ENCODE measurements around the gene GFPT2. TPM values are rescaled to one million over a fixed set of nuclear protein-coding genes. Genes with fewer than 3 reads are reported as not detected.

The GFPT2 gene
- total RNA-seq, 1 donor from 2014 or later: 47.9 TPM

- no peak for DNase-seq (ENCODE audit: extremely low spot score in 2 of 2)
- Histone ChIP-seq H3K4me3 (no peak overlapping the region), H3K27me3 (no peaks in the 10 kb centered on the region), H3K4me1 (peaks cover under 1% of the 10 kb centered on the region), H3K9me3 (no peaks in the 10 kb centered on the region), H3K27ac (no peak overlapping the region), H3K36me3 (peaks cover 0 to 17% of the 10 kb centered on the region in 2 donors)
- intact Hi-C loops (cut with DNase I): no loop called here
- no peak for TF ChIP-seq POLR2A (IDR thresholded peaks at IDR 0.05)
- no peak for TF ChIP-seq CTCF (IDR thresholded peaks at IDR 0.05)
- TF ChIP-seq POLR2AphosphoS5 (IDR thresholded peaks at IDR 0.05; ENCODE audit: insufficient read depth in 1 of 2, low read depth in 1 of 2): no peak
Observed at GRCh38 chr5:180284149-180284548, 69.0 kb downstream of the GFPT2 start.

GRCh38 chr5:180283026-180283615, 70.0 kb downstream of the GFPT2 start:
- Histone ChIP-seq H3K4me1 (no peaks in the 10 kb centered on the region), H3K36me3 (peaks cover 0 to 25% of the 10 kb centered on the region in 2 donors), H3K4me3 (no peak overlapping the region), H3K27me3 (no peaks in the 10 kb centered on the region), H3K27ac (no peak overlapping the region), H3K9me3 (no peaks in the 10 kb centered on the region)
- no peak for DNase-seq (ENCODE audit: extremely low spot score in 2 of 2)
- intact Hi-C loops (cut with DNase I): no loop called here
- TF ChIP-seq POLR2AphosphoS5 (IDR thresholded peaks at IDR 0.05; ENCODE audit: insufficient read depth in 1 of 2, low read depth in 1 of 2): no peak
- TF ChIP-seq CTCF (IDR thresholded peaks at IDR 0.05): no peak
- TF ChIP-seq POLR2A (IDR thresholded peaks at IDR 0.05): no peak

- H3K4me3 ChIP-seq: no peak overlapping the region
- H3K27me3 ChIP-seq: no peaks in the 10 kb centered on the region
- no peaks in the 10 kb centered on the region for H3K4me1 ChIP-seq
- H3K9me3 ChIP-seq: no peaks in the 10 kb centered on the region
- TF ChIP-seq POLR2AphosphoS5 (IDR thresholded peaks at IDR 0.05; ENCODE audit: insufficient read depth in 1 of 2, low read depth in 1 of 2) (no peak), POLR2A (IDR thresholded peaks at IDR 0.05) (no peak), CTCF (IDR thresholded peaks at IDR 0.05) (no peak)
- DNase-seq (ENCODE audit: extremely low spot score in 2 of 2): no peak
- H3K27ac ChIP-seq: no peak overlapping the region
- intact Hi-C loops (cut with DNase I): no loop called here
- H3K36me3 ChIP-seq: peaks cover 0 to 33% of the 10 kb centered on the region in 2 donors
Observed at GRCh38 chr5:180282281-180282680, 70.9 kb downstream of the GFPT2 start.

GRCh38 chr5:180281706-180282105, 71.4 kb downstream of the GFPT2 start:
- Histone ChIP-seq H3K27ac (no peak overlapping the region), H3K27me3 (no peaks in the 10 kb centered on the region), H3K36me3 (peaks cover 0 to 36% of the 10 kb centered on the region in 2 donors), H3K4me1 (no peaks in the 10 kb centered on the region), H3K4me3 (no peak overlapping the region), H3K9me3 (no peaks in the 10 kb centered on the region)
- intact Hi-C loops (cut with DNase I): no loop called here
- TF ChIP-seq CTCF (IDR thresholded peaks at IDR 0.05) (no peak), POLR2AphosphoS5 (IDR thresholded peaks at IDR 0.05; ENCODE audit: insufficient read depth in 1 of 2, low read depth in 1 of 2) (no peak), POLR2A (IDR thresholded peaks at IDR 0.05) (no peak)
- DNase-seq (ENCODE audit: extremely low spot score in 2 of 2): no peak

GRCh38 chr5:180274695-180275094, 78.4 kb downstream of the GFPT2 start:
- Histone ChIP-seq H3K27me3 (no peaks in the 10 kb centered on the region), H3K9me3 (peaks cover 12% of the 10 kb centered on the region)
- no peak for TF ChIP-seq POLR2AphosphoS5 (IDR thresholded peaks at IDR 0.05; ENCODE audit: insufficient read depth in 1 of 2, low read depth in 1 of 2)
- no peak for TF ChIP-seq POLR2A (IDR thresholded peaks at IDR 0.05)
- no peak for TF ChIP-seq CTCF (IDR thresholded peaks at IDR 0.05)

More at GRCh38 chr5:180274695-180275094, 78.4 kb downstream of the GFPT2 start:
- Histone ChIP-seq H3K27ac (no peak overlapping the region), H3K4me3 (no peak overlapping the region), H3K36me3 (peaks cover 0 to 48% of the 10 kb centered on the region in 2 donors), H3K4me1 (no peaks in the 10 kb centered on the region)
- intact Hi-C loops (cut with DNase I): no loop called here
- DNase-seq (ENCODE audit: extremely low spot score in 2 of 2): no peak
